Erythroblast (primary cell): ENCODE measurements around the gene MICAL3.

Experiments used
- GATA1 ChIP-seq: IDR thresholded peaks from 2 replicates; pipeline ENCODE4 v1.6.1; 2011; ENCODE audit warnings: low read depth, mild to moderate bottlenecking, control low read depth, low read length, moderate library complexity
- POLR2A ChIP-seq: IDR thresholded peaks from 2 replicates; pipeline ENCODE4 v1.6.1; 2011; ENCODE audit warnings: mild to moderate bottlenecking, low read length

DNA sequence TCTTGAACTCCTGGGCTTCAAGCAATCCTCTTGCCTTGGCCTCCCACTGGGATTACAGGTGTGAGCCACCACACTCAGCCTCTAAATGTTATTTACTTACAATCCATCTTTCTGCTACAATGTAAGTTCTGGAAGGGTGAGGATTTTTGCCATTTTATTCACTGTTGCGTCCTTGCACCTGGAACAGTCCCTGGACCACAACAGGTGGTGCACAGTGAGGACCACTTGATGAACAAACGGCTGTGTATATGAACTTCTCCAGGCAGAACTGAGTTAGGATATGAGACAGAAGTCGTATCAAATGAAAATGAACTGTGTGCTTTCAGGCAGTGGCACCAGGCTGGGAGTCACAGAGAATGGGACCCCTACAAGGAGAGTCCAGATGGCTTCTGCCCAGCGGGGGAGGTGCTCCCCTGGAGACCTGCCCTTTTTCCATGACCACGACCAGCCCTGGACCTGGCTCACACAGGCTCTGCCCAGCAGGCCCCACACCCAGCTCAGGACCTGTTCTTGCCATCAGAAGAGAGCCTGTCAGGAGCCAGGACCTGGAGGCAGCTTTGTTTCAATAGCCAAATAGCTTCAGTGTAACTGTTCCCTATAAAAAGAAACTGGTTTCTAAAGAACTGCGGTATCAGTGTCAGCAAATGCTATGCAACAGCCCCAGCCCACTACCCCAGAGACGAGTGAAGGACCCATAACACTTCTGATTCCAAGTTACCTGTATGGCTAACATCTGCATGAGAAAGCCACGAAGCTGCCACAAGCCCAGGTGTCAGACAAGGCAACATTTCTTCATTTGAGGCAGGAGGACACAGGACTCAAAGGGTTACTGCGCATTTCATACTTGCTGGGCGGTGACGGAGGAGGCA is 104.9 kb downstream of the MICAL3 start:
- no peak for TF ChIP-seq POLR2A
- no peak for TF ChIP-seq GATA1
